Measurements from ENCODE around the gene TCHP. TPM values are rescaled to one million over a fixed set of nuclear protein-coding genes. Genes with fewer than 3 reads are reported as not detected.

TCHP gene
- total and polyA plus RNA-seq, 12 donors = 8.3 to 21.1 (median 10.6) TPM

- no peak for DNase-seq
- no peak for TF ChIP-seq POLR2A (IDR thresholded peaks at IDR 0.05)
- TF ChIP-seq, protein P1, sequence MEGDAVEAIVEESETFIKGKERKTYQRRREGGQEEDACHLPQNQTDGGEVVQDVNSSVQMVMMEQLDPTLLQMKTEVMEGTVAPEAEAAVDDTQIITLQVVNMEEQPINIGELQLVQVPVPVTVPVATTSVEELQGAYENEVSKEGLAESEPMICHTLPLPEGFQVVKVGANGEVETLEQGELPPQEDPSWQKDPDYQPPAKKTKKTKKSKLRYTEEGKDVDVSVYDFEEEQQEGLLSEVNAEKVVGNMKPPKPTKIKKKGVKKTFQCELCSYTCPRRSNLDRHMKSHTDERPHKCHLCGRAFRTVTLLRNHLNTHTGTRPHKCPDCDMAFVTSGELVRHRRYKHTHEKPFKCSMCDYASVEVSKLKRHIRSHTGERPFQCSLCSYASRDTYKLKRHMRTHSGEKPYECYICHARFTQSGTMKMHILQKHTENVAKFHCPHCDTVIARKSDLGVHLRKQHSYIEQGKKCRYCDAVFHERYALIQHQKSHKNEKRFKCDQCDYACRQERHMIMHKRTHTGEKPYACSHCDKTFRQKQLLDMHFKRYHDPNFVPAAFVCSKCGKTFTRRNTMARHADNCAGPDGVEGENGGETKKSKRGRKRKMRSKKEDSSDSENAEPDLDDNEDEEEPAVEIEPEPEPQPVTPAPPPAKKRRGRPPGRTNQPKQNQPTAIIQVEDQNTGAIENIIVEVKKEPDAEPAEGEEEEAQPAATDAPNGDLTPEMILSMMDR (IDR thresholded peaks at IDR 0.05) = no peak
- Histone ChIP-seq H3K27me3 (no peaks in the 10 kb centered on the region), H3K4me1 (replicated peaks in 1 of 2) (no peaks in the 10 kb centered on the region), H3K36me3 (replicated peaks in 1 of 2) (peaks cover 0 to 71% of the 10 kb centered on the region in 2 donors), H3K4me3 (no peak overlapping the region), H3K27ac (no peak overlapping the region), H3K9me3 (replicated peaks in 1 of 3) (no peaks in the 10 kb centered on the region)
- 85 to 98% (median 91%) methylated on average over 5 of the region's 5 CpGs for WGBS, 4 donors
- intact Hi-C loops (cut with DNase I) = no loop called here
These were observed 31.1 kb downstream of the TCHP start for GRCh38 chr12:109931143-109931542.

DNA sequence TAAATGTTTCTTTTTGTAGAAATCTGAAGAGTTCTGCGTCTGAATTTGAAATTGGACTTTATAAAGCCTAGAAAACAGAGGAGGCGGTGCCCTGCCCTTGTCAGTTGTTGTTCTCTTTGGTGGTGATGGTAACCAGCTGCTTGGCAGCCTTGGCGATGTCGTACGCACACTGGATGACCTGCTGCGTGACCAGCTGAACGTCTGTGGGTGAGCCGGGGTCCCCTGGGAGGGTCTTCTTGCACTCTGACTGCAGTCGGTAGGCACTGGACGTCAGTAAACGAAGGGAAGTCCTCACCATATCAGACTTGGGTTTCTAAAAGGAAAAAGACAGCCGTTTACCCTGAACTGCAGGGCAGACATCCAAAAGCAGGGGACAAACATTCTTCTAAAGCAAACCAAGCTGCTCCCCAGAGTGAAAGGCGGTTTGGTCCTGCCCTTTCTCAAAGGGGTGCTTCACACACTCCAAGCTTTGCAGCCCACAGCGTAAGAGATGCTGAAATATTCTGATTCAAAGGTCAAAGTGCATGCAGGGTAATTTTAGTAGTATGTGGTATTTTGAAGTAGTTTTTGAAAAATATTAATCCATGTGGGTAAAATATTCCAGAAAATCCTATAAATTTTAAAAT, 32.9 kb downstream of the TCHP start:
- peak in 6 of 7 donors; percentile 29 to 80 (median 46) for DNase-seq
- no peaks in the 10 kb centered on the region for H3K27me3 ChIP-seq
- TF ChIP-seq POLR2A (IDR thresholded peaks at IDR 0.05) = no peak
- TF ChIP-seq, protein P1 (IDR thresholded peaks at IDR 0.05) = no peak
- intact Hi-C loops (cut with DNase I) = no loop called here
- H3K36me3 ChIP-seq (replicated peaks in 1 of 2) = peaks cover 0 to 89% of the 10 kb centered on the region in 2 donors
- H3K27ac ChIP-seq = peak overlapping the region in 2 of 5 donors; percentile 6 to 58
- no peak overlapping the region for H3K4me3 ChIP-seq
- 69 to 79% (median 74%) methylated on average over 14 of the region's 14 CpGs for WGBS, 4 donors
- no peaks in the 10 kb centered on the region for H3K9me3 ChIP-seq (replicated peaks in 1 of 3)
- H3K4me1 ChIP-seq (replicated peaks in 1 of 2) = no peaks in the 10 kb centered on the region

DNA sequence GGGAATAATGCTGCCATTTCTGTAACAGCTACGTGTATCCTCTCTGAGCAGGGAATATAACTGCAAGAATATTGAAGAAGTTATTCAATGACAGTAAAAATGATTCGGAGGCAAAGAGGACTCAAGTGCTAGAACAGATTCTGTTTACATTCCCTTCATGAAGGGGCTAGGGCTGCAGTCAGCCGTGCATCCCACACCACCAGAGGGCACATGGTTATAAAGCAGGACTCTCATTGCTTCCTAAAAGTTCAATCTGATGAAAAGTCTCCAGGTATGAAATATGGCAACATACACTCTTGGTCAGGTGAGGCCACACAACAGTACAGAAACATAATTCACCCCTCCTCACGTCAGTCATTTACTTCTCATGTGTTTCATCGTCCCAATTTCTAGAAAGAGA, 34.0 kb downstream of the TCHP start:
- Histone ChIP-seq H3K4me1 (replicated peaks in 1 of 2) (no peaks in the 10 kb centered on the region), H3K36me3 (replicated peaks in 1 of 2) (peaks cover 0 to 89% of the 10 kb centered on the region in 2 donors), H3K4me3 (no peak overlapping the region), H3K9me3 (replicated peaks in 1 of 3) (no peaks in the 10 kb centered on the region), H3K27me3 (no peaks in the 10 kb centered on the region), H3K27ac (peak overlapping the region in 1 of 5 donors; percentile 58)
- DNase-seq = no peak
- intact Hi-C loops (cut with DNase I) = no loop called here
- TF ChIP-seq, protein P1 (IDR thresholded peaks at IDR 0.05) = peak in 1 of 6 experiments; percentile 9
- TF ChIP-seq POLR2A (IDR thresholded peaks at IDR 0.05) = no peak
- 83 to 88% (median 85%) methylated on average over 5 of the region's 5 CpGs for WGBS, 4 donors

- no peaks in the 10 kb centered on the region for H3K9me3 ChIP-seq (replicated peaks in 1 of 3)
- intact Hi-C loops (cut with DNase I) = no loop called here
- no peaks in the 10 kb centered on the region for H3K4me1 ChIP-seq (replicated peaks in 1 of 2)
- 78 to 87% (median 85%) methylated on average over 5 of the region's 5 CpGs for WGBS, 4 donors
- TF ChIP-seq, protein P1 (IDR thresholded peaks at IDR 0.05) = no peak
- TF ChIP-seq POLR2A (IDR thresholded peaks at IDR 0.05) = no peak
- no peaks in the 10 kb centered on the region for H3K27me3 ChIP-seq
- no peak overlapping the region for H3K4me3 ChIP-seq
- peak overlapping the region in 1 of 5 donors; percentile 38 for H3K27ac ChIP-seq
- no peak for DNase-seq
- peaks cover 0 to 60% of the 10 kb centered on the region in 2 donors for H3K36me3 ChIP-seq (replicated peaks in 1 of 2)
These were observed 37.3 kb downstream of the TCHP start for GRCh38 chr12:109937371-109937770.
